Measurements from ENCODE around the gene EHBP1L1. TPM values are rescaled to one million over a fixed set of nuclear protein-coding genes. Genes with fewer than 3 reads are reported as not detected.

EHBP1L1 gene
- polyA plus RNA-seq, 2 of the 4 experiments (the other 2 are of a cell fraction) = 11.6 to 43.8 TPM

- TF ChIP-seq, protein P1, sequence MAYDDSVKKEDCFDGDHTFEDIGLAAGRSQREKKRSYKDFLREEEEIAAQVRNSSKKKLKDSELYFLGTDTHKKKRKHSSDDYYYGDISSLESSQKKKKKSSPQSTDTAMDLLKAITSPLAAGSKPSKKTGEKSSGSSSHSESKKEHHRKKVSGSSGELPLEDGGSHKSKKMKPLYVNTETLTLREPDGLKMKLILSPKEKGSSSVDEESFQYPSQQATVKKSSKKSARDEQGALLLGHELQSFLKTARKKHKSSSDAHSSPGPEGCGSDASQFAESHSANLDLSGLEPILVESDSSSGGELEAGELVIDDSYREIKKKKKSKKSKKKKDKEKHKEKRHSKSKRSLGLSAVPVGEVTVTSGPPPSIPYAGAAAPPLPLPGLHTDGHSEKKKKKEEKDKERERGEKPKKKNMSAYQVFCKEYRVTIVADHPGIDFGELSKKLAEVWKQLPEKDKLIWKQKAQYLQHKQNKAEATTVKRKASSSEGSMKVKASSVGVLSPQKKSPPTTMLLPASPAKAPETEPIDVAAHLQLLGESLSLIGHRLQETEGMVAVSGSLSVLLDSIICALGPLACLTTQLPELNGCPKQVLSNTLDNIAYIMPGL (CRISPR knock-in tag; IDR thresholded peaks at IDR 0.05; ENCODE audit: borderline replicate concordance) = no peak
- no peak for TF ChIP-seq HOXA7 (CRISPR knock-in tag; IDR thresholded peaks at IDR 0.05)
- TF ChIP-seq ZNF302 (CRISPR knock-in tag; IDR thresholded peaks at IDR 0.05) = no peak
These were observed 28.3 kb upstream of the EHBP1L1 start (continued) for GRCh38 chr11:65547446-65548125.

GRCh38 chr11:65548395-65548794 lies 27.5 kb upstream of the EHBP1L1 start:
- ChIA-PET POLR2A (no interaction called here), CTCF (interaction anchor here (0.7 to 15.3 kb wide), 4 partner anchors 8 to 40 kb away, joined by 3 to 393 read pairs (median 8); partner anchors contain the start of genes FAM89B, LTBP3 and ZNRD2)
- Histone ChIP-seq H3K27ac (no peak overlapping the region), H3K9me3 (no peaks in the 10 kb centered on the region), H3K4me3 (no peak overlapping the region), H3K4me1 (peaks cover 16% of the 10 kb centered on the region), H3K4me2 (no peak overlapping the region)
- 98% methylated on average over 3 of the region's 3 CpGs for WGBS (ENCODE audit: missing lambda C conversion rate)
- TF ChIP-seq FOSB (CRISPR knock-in tag; IDR thresholded peaks at IDR 0.05) (no peak), RCOR1 (IDR thresholded peaks at IDR 0.05; ENCODE audit: low read depth, low read length) (no peak), HOXB13 (CRISPR knock-in tag; IDR thresholded peaks at IDR 0.05; ENCODE audit: low read depth) (no peak), CBX8 (IDR thresholded peaks at IDR 0.05) (no peak)
- TF ChIP-seq, protein P1 (CRISPR knock-in tag; IDR thresholded peaks at IDR 0.05; ENCODE audit: borderline replicate concordance) = no peak
- no peak for DNase-seq (ENCODE audit: low read depth in 1 of 2, low spot score in 1 of 2)
- no peak for ATAC-seq
- no peak for FAIRE-seq

- ATAC-seq (no peak), FAIRE-seq (no peak), DNase-seq (ENCODE audit: low read depth in 1 of 2, low spot score in 1 of 2) (no peak)
- no peak overlapping the region for H3K4me2 ChIP-seq
- TF ChIP-seq NPAS2 (CRISPR knock-in tag; IDR thresholded peaks at IDR 0.05; ENCODE audit: borderline replicate concordance) (no peak), MAZ (IDR thresholded peaks at IDR 0.05; ENCODE audit: borderline replicate concordance, low read depth, low read length) (no peak), ATOH8 (CRISPR knock-in tag; IDR thresholded peaks at IDR 0.05; ENCODE audit: low read depth) (no peak), CBX8 (IDR thresholded peaks at IDR 0.05) (no peak), PHF8 (IDR thresholded peaks at IDR 0.05; ENCODE audit: borderline replicate concordance, low read depth) (no peak), FOSB (CRISPR knock-in tag; IDR thresholded peaks at IDR 0.05) (no peak), TP53 (CRISPR knock-in tag; IDR thresholded peaks at IDR 0.05) (no peak), RARB (CRISPR knock-in tag; IDR thresholded peaks at IDR 0.05) (no peak), JUNB (IDR thresholded peaks at IDR 0.05) (no peak), SREBF2 (IDR thresholded peaks at IDR 0.05) (no peak), HOXB5 (CRISPR knock-in tag; IDR thresholded peaks at IDR 0.05) (no peak), REST (IDR thresholded peaks at IDR 0.05) (no peak), POLR2AphosphoS2 (conservative IDR thresholded peaks at IDR 0.05; ENCODE audit: low read length) (no peak)
- TF ChIP-seq, protein P2, sequence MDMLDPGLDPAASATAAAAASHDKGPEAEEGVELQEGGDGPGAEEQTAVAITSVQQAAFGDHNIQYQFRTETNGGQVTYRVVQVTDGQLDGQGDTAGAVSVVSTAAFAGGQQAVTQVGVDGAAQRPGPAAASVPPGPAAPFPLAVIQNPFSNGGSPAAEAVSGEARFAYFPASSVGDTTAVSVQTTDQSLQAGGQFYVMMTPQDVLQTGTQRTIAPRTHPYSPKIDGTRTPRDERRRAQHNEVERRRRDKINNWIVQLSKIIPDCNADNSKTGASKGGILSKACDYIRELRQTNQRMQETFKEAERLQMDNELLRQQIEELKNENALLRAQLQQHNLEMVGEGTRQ (IDR thresholded peaks at IDR 0.05) = no peak
- TF ChIP-seq, protein P3, sequence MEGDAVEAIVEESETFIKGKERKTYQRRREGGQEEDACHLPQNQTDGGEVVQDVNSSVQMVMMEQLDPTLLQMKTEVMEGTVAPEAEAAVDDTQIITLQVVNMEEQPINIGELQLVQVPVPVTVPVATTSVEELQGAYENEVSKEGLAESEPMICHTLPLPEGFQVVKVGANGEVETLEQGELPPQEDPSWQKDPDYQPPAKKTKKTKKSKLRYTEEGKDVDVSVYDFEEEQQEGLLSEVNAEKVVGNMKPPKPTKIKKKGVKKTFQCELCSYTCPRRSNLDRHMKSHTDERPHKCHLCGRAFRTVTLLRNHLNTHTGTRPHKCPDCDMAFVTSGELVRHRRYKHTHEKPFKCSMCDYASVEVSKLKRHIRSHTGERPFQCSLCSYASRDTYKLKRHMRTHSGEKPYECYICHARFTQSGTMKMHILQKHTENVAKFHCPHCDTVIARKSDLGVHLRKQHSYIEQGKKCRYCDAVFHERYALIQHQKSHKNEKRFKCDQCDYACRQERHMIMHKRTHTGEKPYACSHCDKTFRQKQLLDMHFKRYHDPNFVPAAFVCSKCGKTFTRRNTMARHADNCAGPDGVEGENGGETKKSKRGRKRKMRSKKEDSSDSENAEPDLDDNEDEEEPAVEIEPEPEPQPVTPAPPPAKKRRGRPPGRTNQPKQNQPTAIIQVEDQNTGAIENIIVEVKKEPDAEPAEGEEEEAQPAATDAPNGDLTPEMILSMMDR (IDR thresholded peaks at IDR 0.05) = no peak
- H3K4me3 ChIP-seq = no peak overlapping the region
- no peak overlapping the region for H3K27ac ChIP-seq
- CTCF ChIA-PET = interaction anchor here (1.6 to 15.3 kb wide), 3 partner anchors 8 to 39 kb away, joined by 5 to 393 read pairs (median 10); partner anchors contain the start of genes FAM89B, LTBP3 and ZNRD2
- 95% methylated on average over 3 of the region's 3 CpGs for WGBS (ENCODE audit: missing lambda C conversion rate)
- POLR2A ChIA-PET = interaction anchor here (0.6 kb wide), 1 partner anchor 8 kb away, joined by 3 read pairs; no protein-coding TSS in a partner anchor
- no peaks in the 10 kb centered on the region for H3K9me3 ChIP-seq
- H3K4me1 ChIP-seq = peaks cover 23% of the 10 kb centered on the region
These were observed 26.8 kb upstream of the EHBP1L1 start for GRCh38 chr11:65549096-65549495.

Measured in A549 (cell line).